Natural killer cell (primary cell): ENCODE results near the gene SCYL1. TPM values are rescaled to one million over a fixed set of nuclear protein-coding genes. Genes with fewer than 3 reads are reported as not detected.

Source experiments
- ATAC-seq, 3 donors: fragments of 150-1000 bp in 2 of 3; fragments of 200-7000 bp in 1 of 3; cut with Tn5 transposase; 1 replicate in 1 of 3; 2 replicates in 2 of 3; pipeline ENCODE4 v1.10.0; 2021; ENCODE audit warnings: mild to moderate bottlenecking in 2 of 3, moderate library complexity in 2 of 3
- DNase-seq, 2 donors: peaks; one replicate each; pipeline versions ENCODE4 v3.0.0 to v3.0.0-alpha.2; 2013 to 2021; ENCODE audit warnings: mixed read lengths in 1 of 2
- H3K27ac ChIP-seq: one replicate; pipeline ENCODE4 v1.5.1; 2013; ENCODE audit warnings: mild to moderate bottlenecking, low read length
- H3K27me3 ChIP-seq: one replicate; pipeline ENCODE4 v1.6.1; 2013; ENCODE audit warnings: low read length; ENCODE audit not compliant: control insufficient read depth, insufficient read depth
- H3K36me3 ChIP-seq: one replicate; pipeline ENCODE4 v1.6.1; 2013; ENCODE audit warnings: low read length; ENCODE audit not compliant: control insufficient read depth, insufficient read depth
- H3K4me1 ChIP-seq: one replicate; pipeline ENCODE4 v1.6.1; 2013; ENCODE audit warnings: low read length; ENCODE audit not compliant: control insufficient read depth, insufficient read depth
- H3K4me3 ChIP-seq: one replicate; pipeline ENCODE4 v1.5.1; 2013; ENCODE audit warnings: low read length
- H3K9me3 ChIP-seq: one replicate; pipeline ENCODE4 v1.6.1; 2013; ENCODE audit warnings: low read length; ENCODE audit not compliant: control insufficient read depth, insufficient read depth
- H3K27ac Mint-ChIP-seq, 2 donors: one replicate each; pipeline ENCODE4 v1.8.0; 2022; ENCODE audit warnings: mild to moderate bottlenecking in 2 of 2, mixed read lengths in 2 of 2, moderate library complexity in 1 of 2
- H3K27me3 Mint-ChIP-seq, 2 donors: one replicate each; pipeline ENCODE4 v1.8.0; 2022; ENCODE audit warnings: low read depth in 2 of 2, mixed read lengths in 2 of 2
- H3K36me3 Mint-ChIP-seq: one replicate; pipeline ENCODE4 v1.8.0; 2022; ENCODE audit warnings: mixed read lengths
- H3K4me1 Mint-ChIP-seq, 2 donors: one replicate each; pipeline ENCODE4 v1.8.0; 2022; ENCODE audit warnings: mixed read lengths in 2 of 2
- H3K4me3 Mint-ChIP-seq: one replicate; pipeline ENCODE4 v1.8.0; 2022; ENCODE audit warnings: mild to moderate bottlenecking, moderate library complexity, mixed read lengths
- H3K9me3 Mint-ChIP-seq, 2 donors: one replicate each; pipeline ENCODE4 v1.8.0; 2022; ENCODE audit warnings: mixed read lengths in 2 of 2
- WGBS: methylation state at CpG from one replicate; pipeline ENCODE4 v1.1.7; 2013; ENCODE audit warnings: missing lambda C conversion rate; ENCODE audit not compliant: insufficient coverage; 5-methylcytosine and 5-hydroxymethylcytosine counted together
- intact Hi-C: fragments of 100-400 bp; cut with micrococcal nuclease; formaldehyde crosslinking; loops from one replicate; pipeline ENCODE4 v1.14.2; 2022
- total RNA-seq, 4 donors: library from RNA; stranded (reverse); fragments of 120-200 nt in 1 of 4; gene quantifications; one replicate each; pipeline versions ENCODE4 v1.2.3 to v1.2.4, GENCODE V29; 2013 to 2022
- TF ChIP-seq, protein P1 (sequence below): fragments of 200-600 bp; IDR thresholded peaks from one replicate; pipeline ENCODE4 v1.8.0; 2022; ENCODE audit warnings: antibody characterized with exemption

SCYL1 gene
- total RNA-seq, 3 donors from 2014 or later (not counting 1 experiment from before 2014, with no cell fraction given), result 61.7 to 79.9 (median 71.3) TPM

DNA sequence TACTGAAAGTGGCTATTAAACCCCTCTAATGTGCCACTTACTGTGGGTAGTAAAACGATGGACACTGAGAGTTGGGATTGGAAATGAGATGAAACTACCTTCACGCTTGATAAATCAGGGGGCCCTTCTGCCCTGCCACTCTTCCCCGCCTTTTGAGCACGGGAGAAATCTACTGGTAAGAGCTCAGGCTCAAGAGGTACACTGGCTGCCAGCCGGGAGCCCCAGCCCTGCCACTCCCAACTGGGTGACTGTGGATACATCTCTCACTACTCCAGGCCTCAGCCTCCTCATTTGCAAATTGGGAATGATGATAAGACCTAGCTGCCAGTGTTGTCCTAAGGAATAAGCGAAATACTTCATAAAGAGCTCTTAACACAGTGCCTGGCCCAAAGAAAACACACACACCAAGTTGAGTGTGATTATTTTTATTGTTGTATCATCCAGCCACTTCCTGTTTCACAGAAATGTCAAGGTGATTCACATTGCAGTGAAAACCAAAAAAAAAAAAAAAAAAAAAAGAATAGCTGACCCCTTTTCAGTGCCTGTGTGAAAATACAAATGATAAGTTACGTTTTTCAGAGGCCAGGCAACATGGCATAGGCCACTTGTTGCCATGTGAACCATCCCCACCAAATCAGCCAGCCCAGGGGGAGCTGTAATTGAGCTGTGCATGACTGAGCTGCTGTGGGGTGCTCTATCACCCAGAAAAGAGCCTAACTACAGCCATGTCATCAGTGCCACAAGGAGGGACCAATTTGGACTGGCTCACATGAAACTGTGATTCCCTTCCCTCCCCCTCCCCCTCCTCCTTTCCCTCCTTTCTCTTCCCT lies 41.0 kb downstream of the SCYL1 start:
- TF ChIP-seq, protein P1, sequence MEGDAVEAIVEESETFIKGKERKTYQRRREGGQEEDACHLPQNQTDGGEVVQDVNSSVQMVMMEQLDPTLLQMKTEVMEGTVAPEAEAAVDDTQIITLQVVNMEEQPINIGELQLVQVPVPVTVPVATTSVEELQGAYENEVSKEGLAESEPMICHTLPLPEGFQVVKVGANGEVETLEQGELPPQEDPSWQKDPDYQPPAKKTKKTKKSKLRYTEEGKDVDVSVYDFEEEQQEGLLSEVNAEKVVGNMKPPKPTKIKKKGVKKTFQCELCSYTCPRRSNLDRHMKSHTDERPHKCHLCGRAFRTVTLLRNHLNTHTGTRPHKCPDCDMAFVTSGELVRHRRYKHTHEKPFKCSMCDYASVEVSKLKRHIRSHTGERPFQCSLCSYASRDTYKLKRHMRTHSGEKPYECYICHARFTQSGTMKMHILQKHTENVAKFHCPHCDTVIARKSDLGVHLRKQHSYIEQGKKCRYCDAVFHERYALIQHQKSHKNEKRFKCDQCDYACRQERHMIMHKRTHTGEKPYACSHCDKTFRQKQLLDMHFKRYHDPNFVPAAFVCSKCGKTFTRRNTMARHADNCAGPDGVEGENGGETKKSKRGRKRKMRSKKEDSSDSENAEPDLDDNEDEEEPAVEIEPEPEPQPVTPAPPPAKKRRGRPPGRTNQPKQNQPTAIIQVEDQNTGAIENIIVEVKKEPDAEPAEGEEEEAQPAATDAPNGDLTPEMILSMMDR, result no peak
- H3K9me3 Mint-ChIP-seq, result no peaks in the 10 kb centered on the region
- peaks cover 40 to 55% of the 10 kb centered on the region in 2 donors for H3K4me1 Mint-ChIP-seq
- H3K27me3 ChIP-seq, result no peaks in the 10 kb centered on the region
- H3K36me3 ChIP-seq, result peaks cover 5% of the 10 kb centered on the region
- H3K4me1 ChIP-seq, result peaks cover 69% of the 10 kb centered on the region
- H3K27ac Mint-ChIP-seq, result peak overlapping the region; percentile 99
- H3K4me3 Mint-ChIP-seq, result peak overlapping the region; percentile 78
- H3K36me3 Mint-ChIP-seq, result no peaks in the 10 kb centered on the region
- intact Hi-C loops, result loop anchor here (1.0 kb wide), 1 partner anchor 26 kb away; no protein-coding TSS in a partner anchor
- ATAC-seq, result peak; percentile 53 to 58 (median 55)
- H3K27me3 Mint-ChIP-seq, result no peaks in the 10 kb centered on the region
- H3K9me3 ChIP-seq, result no peaks in the 10 kb centered on the region
- no peak overlapping the region for H3K4me3 ChIP-seq
- peak; percentile 70 to 78 for DNase-seq
- WGBS, result 63% methylated on average over 5 of the region's 7 CpGs
- peak overlapping the region; percentile 98 for H3K27ac ChIP-seq

DNA sequence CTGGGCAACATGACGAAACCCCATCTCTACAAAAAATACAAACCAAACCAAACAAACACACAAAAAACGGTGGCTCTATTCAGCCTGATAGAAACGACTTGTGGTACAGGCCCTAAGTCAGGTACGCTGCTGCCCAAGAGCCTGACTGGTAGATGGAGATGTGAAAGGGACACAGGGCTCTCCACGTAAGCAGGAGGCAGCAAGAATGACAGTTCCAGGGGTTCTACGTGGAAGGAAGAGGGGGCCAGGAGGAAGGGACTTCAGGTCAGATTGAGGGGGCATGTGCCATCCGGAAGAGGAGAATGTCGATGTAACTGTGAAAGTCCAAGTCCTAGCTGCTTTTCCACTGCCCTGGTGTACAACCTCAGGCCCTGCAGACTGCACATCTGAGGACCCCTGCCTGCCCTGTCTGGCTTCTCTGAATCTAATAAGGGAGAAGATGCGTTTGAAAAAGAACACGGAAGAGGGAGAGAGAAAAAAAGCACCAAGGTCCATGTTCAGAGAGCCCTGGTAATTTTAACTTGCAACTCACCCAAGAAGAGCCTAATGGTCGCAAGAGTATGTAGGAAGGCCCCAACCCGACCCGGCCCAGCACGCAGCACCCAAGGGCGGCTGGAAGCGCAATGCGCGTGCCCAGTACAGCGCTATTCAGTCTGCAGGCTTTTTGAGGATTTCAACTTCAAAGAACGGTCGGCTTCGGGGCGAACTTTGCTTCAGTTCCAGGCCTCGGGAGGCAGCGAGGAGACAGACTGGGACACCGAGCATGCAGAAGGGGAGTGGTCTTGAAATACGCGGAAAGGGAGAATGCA lies 44.5 kb downstream of the SCYL1 start:
- no peaks in the 10 kb centered on the region for H3K36me3 Mint-ChIP-seq
- peak overlapping the region; percentile 54 for H3K4me3 ChIP-seq
- H3K9me3 ChIP-seq, result no peaks in the 10 kb centered on the region
- H3K4me3 Mint-ChIP-seq, result peak overlapping the region; percentile 98
- H3K27me3 ChIP-seq, result no peaks in the 10 kb centered on the region
- WGBS, result 6% methylated on average over 28 of the region's 28 CpGs
- TF ChIP-seq, protein P1, result no peak
- H3K27ac Mint-ChIP-seq, result peak overlapping the region; percentile 99
- peaks cover 65 to 85% of the 10 kb centered on the region in 2 donors for H3K4me1 Mint-ChIP-seq
- H3K27ac ChIP-seq, result peak overlapping the region; percentile 97
- H3K4me1 ChIP-seq, result peaks cover 86% of the 10 kb centered on the region
- no peak for DNase-seq
- ATAC-seq, result peak; percentile 8 to 19 (median 11)
- intact Hi-C loops, result no loop called here
- H3K27me3 Mint-ChIP-seq, result no peaks in the 10 kb centered on the region
- H3K36me3 ChIP-seq, result peaks cover 5% of the 10 kb centered on the region
- no peaks in the 10 kb centered on the region for H3K9me3 Mint-ChIP-seq

DNA sequence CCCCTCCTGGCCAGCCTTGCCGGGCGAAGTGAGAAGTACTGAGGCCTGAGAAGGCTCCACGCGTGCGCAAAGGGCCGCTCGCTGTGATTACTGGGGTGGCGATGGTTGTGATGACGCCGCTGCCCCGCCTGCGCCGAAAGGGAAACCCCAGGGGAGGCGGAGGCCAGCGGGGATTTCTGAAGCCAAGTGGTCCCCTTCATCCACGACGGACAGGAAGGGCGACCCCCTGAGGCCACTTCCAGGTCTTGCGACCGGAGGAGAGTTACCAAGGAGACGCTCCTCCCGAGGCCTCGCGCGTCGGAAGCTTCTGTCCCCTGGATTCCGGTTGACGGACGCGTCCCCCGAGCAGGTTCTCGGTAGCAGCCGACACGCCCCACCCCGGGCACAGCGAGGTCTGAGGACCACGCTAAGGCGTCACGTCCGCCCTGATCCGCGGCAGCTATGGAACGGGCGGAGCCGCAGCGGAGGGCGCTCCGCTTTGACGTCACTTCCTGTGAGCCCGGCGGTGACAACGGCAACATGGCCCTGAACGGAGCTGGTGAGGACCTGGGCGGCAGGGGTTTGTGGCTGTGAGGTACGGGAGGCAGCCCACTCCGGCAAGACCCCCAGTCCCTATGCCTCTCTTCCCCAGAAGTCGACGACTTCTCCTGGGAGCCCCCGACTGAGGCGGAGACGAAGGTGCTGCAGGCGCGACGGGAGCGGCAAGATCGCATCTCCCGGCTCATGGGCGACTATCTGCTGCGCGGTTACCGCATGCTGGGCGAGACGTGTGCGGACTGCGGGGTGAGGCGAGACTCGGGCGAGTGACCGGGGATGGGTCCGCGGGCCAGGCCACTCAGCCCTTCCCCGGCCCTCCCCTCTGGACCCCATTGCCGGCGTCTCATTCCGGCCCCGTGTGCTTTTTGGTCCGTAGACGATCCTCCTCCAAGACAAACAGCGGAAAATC lies 45.4 kb downstream of the SCYL1 start, which contains the start of gene ZNRD2:
Gene ZNRD2 (plus strand): TSS at position 505 of the 946 bp plus-strand sequence. CDS start 15 bp downstream, at position 520.
- peak within 1 kb of the TSS; percentile 54 for H3K4me3 ChIP-seq
- H3K27me3 Mint-ChIP-seq, result no peaks in the 10 kb centered on the region
- peak; percentile 96 to 99 for DNase-seq

More for the DNA sequence above, 45.4 kb downstream of the SCYL1 start, which contains the start of gene ZNRD2:
- Histone ChIP-seq H3K4me1 (peaks cover 85% of the 10 kb centered on the region), H3K27ac (peak within 1 kb of the TSS; percentile 97), H3K27me3 (no peaks in the 10 kb centered on the region), H3K36me3 (peaks cover 5% of the 10 kb centered on the region), H3K9me3 (no peaks in the 10 kb centered on the region)
- no peaks in the 10 kb centered on the region for H3K36me3 Mint-ChIP-seq
- peak; percentile 59 to 86 (median 70) for ATAC-seq
- peak within 1 kb of the TSS; percentile 99 for H3K27ac Mint-ChIP-seq
- peak within 1 kb of the TSS; percentile 98 for H3K4me3 Mint-ChIP-seq
- under 1% methylated on average over 89 of the region's 89 CpGs for WGBS
- H3K9me3 Mint-ChIP-seq, result no peaks in the 10 kb centered on the region
- intact Hi-C loops, result loop anchor here (1.0 to 5.0 kb wide), 8 partner anchors 18 to 183 kb away; partner anchors contain the start of genes FRMD8 and PCNX3
- peaks cover 64 to 86% of the 10 kb centered on the region in 2 donors for H3K4me1 Mint-ChIP-seq
- TF ChIP-seq, protein P1, result peak; percentile 29
